T-helper 17 cell (primary cell): ENCODE results near the gene LCP1. TPM values are rescaled to one million over a fixed set of nuclear protein-coding genes. Genes with fewer than 3 reads are reported as not detected.

Source experiments
- ATAC-seq: fragments of 150-1000 bp; cut with Tn5 transposase; 2 replicates; pipeline ENCODE4 v1.10.0; 2021; ENCODE audit warnings: mild to moderate bottlenecking, moderate library complexity
- DNase-seq, 3 donors: peaks; one replicate each; pipeline versions ENCODE4 v3.0.0 to v3.0.0-alpha.2; 2020 to 2021
- H3K9me3 ChIP-seq: one replicate; pipeline ENCODE4 v1.7.0; 2013; ENCODE audit warnings: low read length, mild to moderate bottlenecking; ENCODE audit not compliant: control insufficient read depth, poor library complexity, severe bottlenecking
- H3K27ac Mint-ChIP-seq: one replicate; pipeline ENCODE4 v1.8.0; 2022; ENCODE audit warnings: mild to moderate bottlenecking, moderate library complexity, mixed read lengths
- H3K27me3 Mint-ChIP-seq: one replicate; pipeline ENCODE4 v1.8.0; 2022; ENCODE audit warnings: mixed read lengths
- H3K36me3 Mint-ChIP-seq: one replicate; pipeline ENCODE4 v1.8.0; 2022; ENCODE audit warnings: low read depth, mixed read lengths
- H3K4me1 Mint-ChIP-seq: one replicate; pipeline ENCODE4 v1.8.0; 2022; ENCODE audit warnings: mild to moderate bottlenecking, mixed read lengths
- H3K4me3 Mint-ChIP-seq: one replicate; pipeline ENCODE4 v1.8.0; 2022; ENCODE audit warnings: mild to moderate bottlenecking, moderate library complexity, mixed read lengths
- total RNA-seq, 4 donors: library from RNA in 2 of 4; stranded (reverse) in 2 of 4; gene quantifications; one replicate each; pipeline ENCODE4 v1.2.3 and lab custom pipeline; 2022 to 2026

The LCP1 gene
- total RNA-seq, 2 donors from 2014 or later = 485 to 528 TPM

- no peaks in the 10 kb centered on the region for H3K9me3 ChIP-seq
- Mint-ChIP-seq H3K4me3 (no peak overlapping the region), H3K27ac (no peak overlapping the region), H3K4me1 (peaks cover 28% of the 10 kb centered on the region), H3K36me3 (no peaks in the 10 kb centered on the region), H3K27me3 (no peaks in the 10 kb centered on the region)
- ATAC-seq (no peak), DNase-seq (no peak)
These were observed 16.8 kb upstream of the LCP1 start for GRCh38 chr13:46198696-46199193.

GRCh38 chr13:46197299-46198048 is 15.5 kb upstream of the LCP1 start:
- H3K9me3 ChIP-seq = no peaks in the 10 kb centered on the region
- Mint-ChIP-seq H3K4me1 (peaks cover 23% of the 10 kb centered on the region), H3K4me3 (no peak overlapping the region), H3K36me3 (no peaks in the 10 kb centered on the region), H3K27me3 (no peaks in the 10 kb centered on the region), H3K27ac (no peak overlapping the region)
- ATAC-seq = no peak
- no peak for DNase-seq

GRCh38 chr13:46195016-46195415 is 13.0 kb upstream of the LCP1 start:
- H3K27ac Mint-ChIP-seq = no peak overlapping the region
- H3K27me3 Mint-ChIP-seq = no peaks in the 10 kb centered on the region
- H3K9me3 ChIP-seq = no peaks in the 10 kb centered on the region
- no peak for ATAC-seq
- no peak for DNase-seq
- no peak overlapping the region for H3K4me3 Mint-ChIP-seq
- H3K4me1 Mint-ChIP-seq = peaks cover 15% of the 10 kb centered on the region
- no peaks in the 10 kb centered on the region for H3K36me3 Mint-ChIP-seq

DNA sequence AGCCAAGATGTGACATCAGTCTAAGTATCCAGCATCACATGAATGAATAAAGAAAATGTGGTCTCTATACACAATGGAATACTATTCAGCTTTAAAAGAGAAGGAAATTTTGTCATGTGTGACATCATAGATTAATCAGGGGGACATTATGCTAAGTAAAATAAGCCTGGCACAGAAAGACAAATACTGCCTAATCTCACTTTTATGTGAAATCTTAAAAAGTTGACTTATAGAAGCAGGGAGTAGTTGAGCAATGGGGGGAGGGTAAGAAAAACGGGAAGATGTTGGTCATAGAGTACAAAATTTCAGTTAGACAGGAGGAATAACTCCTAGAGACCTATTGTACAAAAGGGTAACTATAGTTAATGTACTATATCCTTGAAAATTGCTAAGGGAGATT is 10.4 kb upstream of the LCP1 start:
- Mint-ChIP-seq H3K27ac (no peak overlapping the region), H3K4me3 (no peak overlapping the region)
- no peak for ATAC-seq

GRCh38 chr13:46185634-46186033 is 3.7 kb upstream of the LCP1 start:
- no peak for ATAC-seq
- H3K27ac Mint-ChIP-seq = peak overlapping the region; percentile 99
- no peaks in the 10 kb centered on the region for H3K27me3 Mint-ChIP-seq
- H3K4me3 Mint-ChIP-seq = peak overlapping the region; percentile 80
- peaks cover 3% of the 10 kb centered on the region for H3K36me3 Mint-ChIP-seq
- no peak for DNase-seq
- no peaks in the 10 kb centered on the region for H3K9me3 ChIP-seq
- H3K4me1 Mint-ChIP-seq = peaks cover 35% of the 10 kb centered on the region

More for the DNA sequence above, 10.4 kb upstream of the LCP1 start:
- DNase-seq = no peak
- no peaks in the 10 kb centered on the region for H3K27me3 Mint-ChIP-seq
- no peaks in the 10 kb centered on the region for H3K9me3 ChIP-seq
- peaks cover 9% of the 10 kb centered on the region for H3K4me1 Mint-ChIP-seq
- H3K36me3 Mint-ChIP-seq = peaks cover 3% of the 10 kb centered on the region

- peaks cover 3% of the 10 kb centered on the region for H3K36me3 Mint-ChIP-seq
- H3K9me3 ChIP-seq = no peaks in the 10 kb centered on the region
- H3K4me1 Mint-ChIP-seq = peaks cover 46% of the 10 kb centered on the region
- peak overlapping the region; percentile 94 for H3K4me3 Mint-ChIP-seq
- no peaks in the 10 kb centered on the region for H3K27me3 Mint-ChIP-seq
- H3K27ac Mint-ChIP-seq = peak overlapping the region; percentile 99
- DNase-seq = peak; percentile 47 to 60 (median 55)
- ATAC-seq = peak; percentile 65
These were observed 2.3 kb upstream of the LCP1 start for GRCh38 chr13:46184277-46184699.

DNA sequence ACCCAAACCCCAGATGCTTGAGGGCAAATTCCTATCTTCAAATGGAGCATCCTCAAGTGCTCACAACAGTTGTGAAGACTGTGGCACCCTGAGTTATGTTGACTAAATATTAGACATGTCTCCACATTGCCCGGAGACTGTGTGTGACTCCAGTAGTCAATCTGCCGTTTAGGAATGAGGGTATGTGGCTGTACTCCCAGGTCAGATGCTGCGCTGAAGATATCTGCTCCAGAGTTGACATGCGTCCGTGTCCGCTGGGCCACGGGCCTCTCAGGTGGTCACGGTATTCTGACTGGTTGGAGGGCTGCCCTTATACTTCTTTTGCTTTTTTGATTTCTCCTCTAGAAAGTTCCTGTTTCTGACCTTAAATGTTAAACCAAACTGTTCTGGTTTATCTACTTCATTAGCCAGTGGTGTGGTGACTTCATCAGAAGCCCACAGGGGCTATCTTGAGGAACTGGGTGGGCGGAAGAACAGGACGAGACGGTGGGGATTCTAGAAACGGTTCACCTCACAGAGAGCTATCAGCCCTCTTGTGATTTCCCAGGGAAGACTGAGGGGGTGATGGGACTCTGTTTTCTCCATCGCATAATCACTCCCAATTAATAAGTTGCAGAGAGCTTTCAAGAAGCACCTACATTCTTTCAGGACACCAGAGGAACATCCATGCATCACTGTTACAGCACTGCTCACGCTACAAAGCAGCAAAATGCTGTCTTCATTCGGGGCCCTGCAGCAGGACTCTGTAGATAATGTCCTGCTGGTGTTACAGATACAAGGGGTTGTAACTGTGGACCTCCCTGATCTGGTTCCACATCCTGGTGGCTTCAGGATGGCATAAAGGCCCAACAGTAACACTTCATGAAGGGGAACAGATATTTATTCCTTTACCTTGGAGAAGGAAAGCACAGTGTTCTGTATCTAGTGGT is 1.3 kb upstream of the LCP1 start:
- no peaks in the 10 kb centered on the region for H3K9me3 ChIP-seq
- DNase-seq = no peak
- peaks cover 50% of the 10 kb centered on the region for H3K4me1 Mint-ChIP-seq
- peak overlapping the region; percentile 94 for H3K4me3 Mint-ChIP-seq
- H3K27me3 Mint-ChIP-seq = no peaks in the 10 kb centered on the region
- no peaks in the 10 kb centered on the region for H3K36me3 Mint-ChIP-seq
- no peak for ATAC-seq
- H3K27ac Mint-ChIP-seq = peak overlapping the region; percentile 99

- H3K36me3 Mint-ChIP-seq = peaks cover 2% of the 10 kb centered on the region
- peaks cover 58% of the 10 kb centered on the region for H3K4me1 Mint-ChIP-seq
- DNase-seq = no peak
- H3K27me3 Mint-ChIP-seq = no peaks in the 10 kb centered on the region
- peak overlapping the region; percentile 94 for H3K4me3 Mint-ChIP-seq
- peak overlapping the region; percentile 99 for H3K27ac Mint-ChIP-seq
- peak; percentile 5 for ATAC-seq
- H3K9me3 ChIP-seq = no peaks in the 10 kb centered on the region
These were observed 507 bp upstream of the LCP1 start for GRCh38 chr13:46182491-46182877.

DNA sequence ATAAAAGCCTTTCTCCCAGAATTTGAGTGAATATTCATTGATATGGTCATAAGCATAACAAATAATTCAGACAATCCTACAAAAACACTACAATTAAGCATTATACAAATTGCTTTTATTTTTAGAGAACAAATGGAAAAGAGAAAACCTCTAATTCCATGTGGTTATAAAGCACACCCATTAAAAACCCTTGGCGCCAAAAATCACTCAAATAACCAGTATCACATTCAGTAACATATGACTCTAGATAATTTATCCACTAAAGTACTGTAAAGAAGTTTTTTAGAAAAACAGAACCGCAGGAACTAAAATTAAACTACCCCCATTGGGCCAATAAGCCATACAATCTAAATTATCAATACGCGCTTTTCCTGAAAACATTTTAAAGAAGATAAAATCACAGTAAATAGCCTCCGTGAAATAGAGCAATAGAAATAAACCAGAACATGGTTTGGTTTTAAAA is 569 bp downstream of the LCP1 start:
- Mint-ChIP-seq H3K36me3 (peaks cover 4% of the 10 kb centered on the region), H3K27ac (peak overlapping the region; percentile 99), H3K4me1 (peaks cover 67% of the 10 kb centered on the region), H3K27me3 (no peaks in the 10 kb centered on the region), H3K4me3 (peak overlapping the region; percentile 94)
- ATAC-seq (no peak), DNase-seq (no peak)
- no peaks in the 10 kb centered on the region for H3K9me3 ChIP-seq

DNA sequence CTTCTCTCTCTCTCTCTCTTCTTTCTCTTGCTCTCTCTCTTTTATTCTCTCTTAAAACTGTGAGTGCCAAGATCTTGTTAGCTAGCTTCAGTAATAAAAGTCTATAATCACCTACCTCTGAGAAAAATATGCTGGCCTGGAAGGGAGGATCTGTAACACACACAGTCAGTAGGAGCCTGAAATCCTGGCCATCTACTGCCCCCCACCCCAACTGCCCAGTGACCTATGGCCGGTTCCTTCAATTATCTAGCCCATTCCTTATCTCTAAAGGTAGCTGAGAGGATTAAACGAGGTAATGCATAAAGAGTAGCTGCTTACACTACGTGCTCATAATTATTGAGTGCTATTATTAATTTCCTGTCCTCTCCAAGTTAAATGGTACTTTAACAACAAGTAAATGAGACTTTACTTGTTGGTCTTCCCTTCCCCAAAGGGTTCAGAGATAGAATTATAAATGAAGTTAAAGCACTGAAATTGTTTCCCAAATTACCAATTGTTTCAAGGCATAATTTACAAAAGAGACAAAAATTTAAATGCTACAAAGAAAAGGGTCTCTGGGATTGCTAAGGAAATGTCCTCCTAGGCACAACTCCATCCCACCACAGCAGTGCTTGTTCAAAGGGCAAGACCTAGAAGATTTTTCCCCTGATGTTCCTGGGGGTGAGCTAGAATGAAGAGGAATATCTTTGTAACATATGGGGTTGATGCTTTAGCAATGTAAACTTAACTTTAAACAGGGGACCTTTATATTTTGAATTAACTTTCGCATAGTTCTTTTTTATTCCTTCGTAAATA is 1.8 kb downstream of the LCP1 start:
- peak overlapping the region; percentile 94 for H3K4me3 Mint-ChIP-seq
- no peak for DNase-seq
- peaks cover 4% of the 10 kb centered on the region for H3K36me3 Mint-ChIP-seq
- peak overlapping the region; percentile 99 for H3K27ac Mint-ChIP-seq
- no peaks in the 10 kb centered on the region for H3K9me3 ChIP-seq
- no peaks in the 10 kb centered on the region for H3K27me3 Mint-ChIP-seq
- H3K4me1 Mint-ChIP-seq = peaks cover 70% of the 10 kb centered on the region
- no peak for ATAC-seq

DNA sequence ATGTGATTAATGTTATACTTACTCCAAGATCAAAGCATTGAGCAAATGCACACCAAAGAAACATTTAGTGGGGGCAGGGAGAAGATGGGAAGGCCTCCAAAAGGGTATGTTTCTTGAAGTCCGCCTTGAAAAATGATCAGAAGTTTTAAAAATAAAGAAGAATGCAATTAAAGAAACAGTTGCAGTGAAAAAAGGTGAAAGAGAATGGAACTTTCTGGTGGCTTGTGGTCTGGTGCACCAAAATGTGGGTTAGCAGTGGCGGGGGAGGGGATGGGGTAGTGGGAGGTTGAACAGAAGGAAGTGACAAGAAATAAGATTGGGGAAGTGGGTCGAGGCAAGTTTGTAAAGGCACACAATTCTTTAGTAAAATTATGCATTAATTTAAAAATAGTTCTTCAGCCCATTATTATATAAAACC is 2.5 kb downstream of the LCP1 start:
- no peaks in the 10 kb centered on the region for H3K9me3 ChIP-seq
- DNase-seq = peak; percentile 42 to 71 (median 54)
- ATAC-seq = peak; percentile 22
- H3K36me3 Mint-ChIP-seq = peaks cover 4% of the 10 kb centered on the region
- H3K27me3 Mint-ChIP-seq = no peaks in the 10 kb centered on the region
- peak overlapping the region; percentile 94 for H3K4me3 Mint-ChIP-seq
- H3K27ac Mint-ChIP-seq = peak overlapping the region; percentile 99
- H3K4me1 Mint-ChIP-seq = peaks cover 70% of the 10 kb centered on the region

DNA sequence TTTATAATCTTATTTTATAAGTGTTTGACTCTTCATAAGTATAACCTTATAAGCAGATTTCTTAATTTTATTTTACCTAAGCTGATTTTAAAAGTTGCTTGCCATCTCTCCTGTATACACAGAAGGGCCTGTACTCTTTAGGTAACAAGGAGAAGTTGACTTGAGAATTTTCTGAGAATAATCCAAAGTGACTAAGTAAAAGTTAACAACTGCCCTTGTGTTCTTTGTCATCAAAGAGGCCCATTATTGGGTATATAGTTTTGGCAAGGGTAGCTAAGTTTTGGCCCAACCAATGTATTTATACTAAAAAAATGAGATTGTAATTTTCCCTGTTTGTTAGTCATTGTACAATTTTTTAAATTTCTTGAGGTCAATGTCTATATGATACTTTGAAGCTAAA is 3.2 kb downstream of the LCP1 start:
- H3K27me3 Mint-ChIP-seq = no peaks in the 10 kb centered on the region
- H3K9me3 ChIP-seq = no peaks in the 10 kb centered on the region
- H3K4me3 Mint-ChIP-seq = no peak overlapping the region
- H3K36me3 Mint-ChIP-seq = peaks cover 4% of the 10 kb centered on the region
- ATAC-seq (no peak), DNase-seq (no peak)
- H3K27ac Mint-ChIP-seq = peak overlapping the region; percentile 99
- H3K4me1 Mint-ChIP-seq = peaks cover 68% of the 10 kb centered on the region
